Keratinocyte (primary cell): Measurements from ENCODE around the gene SLC6A8.
"Not testable (repeated sequence)": the region's sequence is repeated elsewhere in the genome, so short reads cannot be mapped to it uniquely, and the experiment has no call there.

ENCODE experiments used
- EZH2 ChIP-seq: IDR thresholded peaks from one replicate; pipeline ENCODE4 v1.6.1; 2012; ENCODE audit warnings: inconsistent platforms, mild to moderate bottlenecking, low read length, moderate library complexity
- TF ChIP-seq, protein P1 (sequence below), 3 experiments: IDR thresholded peaks in 1 of 3; conservative IDR thresholded peaks in 1 of 3; optimal IDR thresholded peaks in 1 of 3; 2 replicates in 2 of 3; 3 replicates in 1 of 3; pipeline versions ENCODE3 to v1.5.1; 2011; ENCODE audit warnings: low read length in 3 of 3, mild to moderate bottlenecking in 3 of 3, moderate library complexity in 2 of 3, control low read depth in 1 of 3, inconsistent platforms in 1 of 3; ENCODE audit not compliant: insufficient read depth in 2 of 3; ENCODE audit errors: extremely low read depth in 1 of 3

GRCh38 chrX:153699784-153700371 lies 12.2 kb downstream of the SLC6A8 start:
- TF ChIP-seq EZH2, result not testable (repeated sequence)
- TF ChIP-seq, protein P1, sequence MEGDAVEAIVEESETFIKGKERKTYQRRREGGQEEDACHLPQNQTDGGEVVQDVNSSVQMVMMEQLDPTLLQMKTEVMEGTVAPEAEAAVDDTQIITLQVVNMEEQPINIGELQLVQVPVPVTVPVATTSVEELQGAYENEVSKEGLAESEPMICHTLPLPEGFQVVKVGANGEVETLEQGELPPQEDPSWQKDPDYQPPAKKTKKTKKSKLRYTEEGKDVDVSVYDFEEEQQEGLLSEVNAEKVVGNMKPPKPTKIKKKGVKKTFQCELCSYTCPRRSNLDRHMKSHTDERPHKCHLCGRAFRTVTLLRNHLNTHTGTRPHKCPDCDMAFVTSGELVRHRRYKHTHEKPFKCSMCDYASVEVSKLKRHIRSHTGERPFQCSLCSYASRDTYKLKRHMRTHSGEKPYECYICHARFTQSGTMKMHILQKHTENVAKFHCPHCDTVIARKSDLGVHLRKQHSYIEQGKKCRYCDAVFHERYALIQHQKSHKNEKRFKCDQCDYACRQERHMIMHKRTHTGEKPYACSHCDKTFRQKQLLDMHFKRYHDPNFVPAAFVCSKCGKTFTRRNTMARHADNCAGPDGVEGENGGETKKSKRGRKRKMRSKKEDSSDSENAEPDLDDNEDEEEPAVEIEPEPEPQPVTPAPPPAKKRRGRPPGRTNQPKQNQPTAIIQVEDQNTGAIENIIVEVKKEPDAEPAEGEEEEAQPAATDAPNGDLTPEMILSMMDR (optimal IDR thresholded peaks at IDR 0.05 in 1 of 3, IDR thresholded peaks at IDR 0.05 in 1 of 3, conservative IDR thresholded peaks at IDR 0.05 in 1 of 3; ENCODE audit: extremely low read depth in 1 of 3, insufficient read depth in 2 of 3, low read length in 3 of 3), result not testable (repeated sequence)
